K562 (cell line): ENCODE data around the gene SLC34A3. TPM values are rescaled to one million over a fixed set of nuclear protein-coding genes. Genes with fewer than 3 reads are reported as not detected.

Experiments used
- CHD2 ChIP-seq: IDR thresholded peaks from 2 replicates; pipeline ENCODE4 v1.6.1; 2011; ENCODE audit warnings: low read depth, low read length
- CTCFL ChIP-seq: IDR thresholded peaks from 2 replicates; pipeline ENCODE4 v1.6.1; 2011; ENCODE audit warnings: borderline replicate concordance, low read depth, mild to moderate bottlenecking, moderate library complexity, low read length; ENCODE audit not compliant: insufficient read depth, poor library complexity, severe bottlenecking
- ETV5 ChIP-seq: sonication (generic); formaldehyde crosslinking; IDR thresholded peaks from 2 replicates; pipeline ENCODE4 v1.4.0; 2020; ENCODE audit warnings: low read depth, mild to moderate bottlenecking, missing genetic modification reagents
- GATA2 ChIP-seq: sonication (generic); formaldehyde crosslinking; IDR thresholded peaks from 2 replicates; pipeline ENCODE4 v1.4.0; 2020; ENCODE audit warnings: mild to moderate bottlenecking, missing genetic modification reagents
- IFI16 ChIP-seq: fragments of 250-450 bp; sonication (Bioruptor Pico); IDR thresholded peaks from 2 replicates; pipeline ENCODE4 v2.1.2; 2022; ENCODE audit warnings: mild to moderate bottlenecking, inconsistent platforms
- NR4A1 ChIP-seq, 2 experiments: fragments of 250-450 bp in 1 of 2; fragments of 450-650 bp in 1 of 2; sonication (Bioruptor Pico) in 1 of 2; IDR thresholded peaks; 2 replicates each; pipeline versions ENCODE4 v1.4.0 to v1.6.1; 2016 to 2020; ENCODE audit warnings: mild to moderate bottlenecking in 2 of 2, missing compliant biosample characterization in 1 of 2, missing genetic modification characterization in 1 of 2, moderate library complexity in 1 of 2
- PHF20 ChIP-seq: fragments of 450-650 bp; IDR thresholded peaks from 2 replicates; pipeline ENCODE4 v1.6.1; 2018; ENCODE audit not compliant: partially characterized antibody
- PHF8 ChIP-seq: fragments of 200-600 bp; sonication (generic); IDR thresholded peaks from 2 replicates; pipeline ENCODE4 v1.6.1; 2012; ENCODE audit warnings: mixed run types, mild to moderate bottlenecking, inconsistent platforms, low read length, moderate library complexity, borderline replicate concordance
- RCOR1 ChIP-seq, 2 experiments: IDR thresholded peaks; 2 replicates each; pipeline ENCODE4 v1.6.1; 2012; ENCODE audit warnings: low read depth in 2 of 2, low read length in 2 of 2, borderline replicate concordance in 1 of 2, improper control_type of control experiment in 1 of 2
- SETDB1 ChIP-seq: IDR thresholded peaks from one replicate; pipeline ENCODE4 v1.6.1; 2012; ENCODE audit warnings: low read length, control low read depth, inconsistent platforms
- ZBTB9 ChIP-seq: fragments of 450-650 bp; formaldehyde crosslinking; IDR thresholded peaks from 2 replicates; pipeline ENCODE4 v1.4.0; 2020; ENCODE audit warnings: mild to moderate bottlenecking, moderate library complexity
- ZNF449 ChIP-seq: fragments of 250-450 bp; sonication (Bioruptor Pico); IDR thresholded peaks from 2 replicates; pipeline ENCODE4 v1.8.0; 2022; ENCODE audit warnings: moderate library complexity, mild to moderate bottlenecking, inconsistent platforms
- ZNF75A ChIP-seq: fragments of 450-650 bp; formaldehyde crosslinking; IDR thresholded peaks from 2 replicates; pipeline ENCODE4 v1.4.0; 2020; ENCODE audit warnings: mild to moderate bottlenecking
- polyA plus RNA-seq, 8 experiments: library from polyadenylated mRNA; depleted of rRNA in 4 of 8; stranded (reverse) in 5 of 8; unstranded in 3 of 8; fragments of >200 nt; fragmentation: Nextera tagmentation in 2 of 8; fragmentation: Illumina TruSeq in 1 of 8; extraction: Ambion mirVana in 2 of 8; extraction: Trizol in 1 of 8; gene quantifications; 2 replicates each; pipeline versions ENCODE4 v1.2.1 to v1.2.3, GENCODE V29; 2011 to 2014; ENCODE audit warnings: inconsistent platforms in 1 of 8, missing spikeins in 1 of 8
- total RNA-seq, 7 experiments: library from RNA; depleted of rRNA in 6 of 7; stranded (reverse); fragments of >200 nt in 6 of 7; fragmentation: Illumina TruSeq in 2 of 7; extraction: Trizol in 2 of 7; gene quantifications; 2 replicates each; pipeline versions ENCODE4 v1.2.1 to v1.2.3, GENCODE V29; 2011 to 2021; ENCODE audit warnings: low replicate concordance in 1 of 7
- TF ChIP-seq, protein P1 (sequence below), 2 experiments: fragments of 450-650 bp; IDR thresholded peaks; 2 replicates each; pipeline ENCODE4 v1.6.1; 2018; ENCODE audit warnings: mild to moderate bottlenecking in 2 of 2, low read depth in 1 of 2; ENCODE audit not compliant: partially characterized antibody in 2 of 2
- TF ChIP-seq, protein P2 (sequence below), 2 experiments: fragments of 450-650 bp in 1 of 2; sonication (generic) in 1 of 2; formaldehyde crosslinking in 1 of 2; IDR thresholded peaks in 1 of 2; conservative IDR thresholded peaks in 1 of 2; 2 replicates each; pipeline versions ENCODE4 v1.6.1 to v1.8.1; 2016 to 2023; ENCODE audit warnings: mild to moderate bottlenecking in 2 of 2, moderate library complexity in 2 of 2, inconsistent platforms in 1 of 2, missing genetic modification reagents in 1 of 2

SLC34A3 gene
- total and polyA plus RNA-seq, 9 of the 15 experiments (the other 6 are each of a cell fraction or from before 2014, with no cell fraction given), result not detected

GRCh38 chr9:137277329-137278041 is 46.8 kb downstream of the SLC34A3 start, which contains the start of gene TOR4A (continued):
- TF ChIP-seq CTCFL (peak; percentile 86), GATA2 (no peak), ZNF75A (CRISPR knock-in tag) (no peak), CHD2 (peak; percentile 11), SETDB1 (no peak), ZNF449 (CRISPR knock-in tag) (no peak), ETV5 (CRISPR knock-in tag) (peak; percentile 90), PHF8 (peak; percentile 58; the same call in 1 of the 2 replicates), IFI16 (CRISPR knock-in tag) (no peak), RCOR1 (IDR thresholded peaks at IDR 0.05; ENCODE audit: borderline replicate concordance in 1 of 2, low read depth in 2 of 2, low read length in 2 of 2) (peak in 1 of 2 experiments; percentile 65; a peak in 1 of 4 replicates), NR4A1 (CRISPR knock-in tag; IDR thresholded peaks at IDR 0.05) (peak; percentile 36; the same call in 1 of the 2 replicates), NR4A1 (tag; IDR thresholded peaks at IDR 0.05) (no peak; the same call in 1 of the 2 replicates), PHF20 (peak; percentile 40), ZBTB9 (peak; percentile 58; the same call in 1 of the 2 replicates)
- TF ChIP-seq, protein P1, sequence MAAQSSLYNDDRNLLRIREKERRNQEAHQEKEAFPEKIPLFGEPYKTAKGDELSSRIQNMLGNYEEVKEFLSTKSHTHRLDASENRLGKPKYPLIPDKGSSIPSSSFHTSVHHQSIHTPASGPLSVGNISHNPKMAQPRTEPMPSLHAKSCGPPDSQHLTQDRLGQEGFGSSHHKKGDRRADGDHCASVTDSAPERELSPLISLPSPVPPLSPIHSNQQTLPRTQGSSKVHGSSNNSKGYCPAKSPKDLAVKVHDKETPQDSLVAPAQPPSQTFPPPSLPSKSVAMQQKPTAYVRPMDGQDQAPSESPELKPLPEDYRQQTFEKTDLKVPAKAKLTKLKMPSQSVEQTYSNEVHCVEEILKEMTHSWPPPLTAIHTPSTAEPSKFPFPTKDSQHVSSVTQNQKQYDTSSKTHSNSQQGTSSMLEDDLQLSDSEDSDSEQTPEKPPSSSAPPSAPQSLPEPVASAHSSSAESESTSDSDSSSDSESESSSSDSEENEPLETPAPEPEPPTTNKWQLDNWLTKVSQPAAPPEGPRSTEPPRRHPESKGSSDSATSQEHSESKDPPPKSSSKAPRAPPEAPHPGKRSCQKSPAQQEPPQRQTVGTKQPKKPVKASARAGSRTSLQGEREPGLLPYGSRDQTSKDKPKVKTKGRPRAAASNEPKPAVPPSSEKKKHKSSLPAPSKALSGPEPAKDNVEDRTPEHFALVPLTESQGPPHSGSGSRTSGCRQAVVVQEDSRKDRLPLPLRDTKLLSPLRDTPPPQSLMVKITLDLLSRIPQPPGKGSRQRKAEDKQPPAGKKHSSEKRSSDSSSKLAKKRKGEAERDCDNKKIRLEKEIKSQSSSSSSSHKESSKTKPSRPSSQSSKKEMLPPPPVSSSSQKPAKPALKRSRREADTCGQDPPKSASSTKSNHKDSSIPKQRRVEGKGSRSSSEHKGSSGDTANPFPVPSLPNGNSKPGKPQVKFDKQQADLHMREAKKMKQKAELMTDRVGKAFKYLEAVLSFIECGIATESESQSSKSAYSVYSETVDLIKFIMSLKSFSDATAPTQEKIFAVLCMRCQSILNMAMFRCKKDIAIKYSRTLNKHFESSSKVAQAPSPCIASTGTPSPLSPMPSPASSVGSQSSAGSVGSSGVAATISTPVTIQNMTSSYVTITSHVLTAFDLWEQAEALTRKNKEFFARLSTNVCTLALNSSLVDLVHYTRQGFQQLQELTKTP (IDR thresholded peaks at IDR 0.05; ENCODE audit: low read depth in 1 of 2, partially characterized antibody in 2 of 2), result peak in 1 of 2 experiments; percentile 25
- TF ChIP-seq, protein P2, sequence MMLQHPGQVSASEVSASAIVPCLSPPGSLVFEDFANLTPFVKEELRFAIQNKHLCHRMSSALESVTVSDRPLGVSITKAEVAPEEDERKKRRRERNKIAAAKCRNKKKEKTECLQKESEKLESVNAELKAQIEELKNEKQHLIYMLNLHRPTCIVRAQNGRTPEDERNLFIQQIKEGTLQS (IDR thresholded peaks at IDR 0.05), result peak; percentile 47
- TF ChIP-seq, protein P2 (CRISPR knock-in tag; conservative IDR thresholded peaks at IDR 0.05), result no peak
